22Rv1 (cell line): ENCODE data around the gene ERBIN.

Experiments
- CTCF ChIP-seq: fragments of 450-650 bp; IDR thresholded peaks from 2 replicates; pipeline ENCODE4 v1.5.1; 2017; ENCODE audit warnings: mild to moderate bottlenecking
- ZFX ChIP-seq: fragments of 450-650 bp; IDR thresholded peaks from 2 replicates; pipeline ENCODE4 v1.6.1; 2017; ENCODE audit warnings: antibody characterized with exemption, borderline replicate concordance

GRCh38 chr5:65986796-65987195, 60.4 kb downstream of the ERBIN start:
- no peak for TF ChIP-seq CTCF
- no peak for TF ChIP-seq ZFX
